Mucosa of descending colon (tissue), 3 donors: ENCODE data around the gene RBM4. TPM values are rescaled to one million over a fixed set of nuclear protein-coding genes. Genes with fewer than 3 reads are reported as not detected.
A peak's percentile ranks its signal among the peaks of the same experiment; 100 is the strongest.
"Not testable (repeated sequence)": the region's sequence is repeated elsewhere in the genome, so short reads cannot be mapped to it uniquely, and the experiment has no call there.

Experiments
- ATAC-seq: fragments of 200-7000 bp; cut with Tn5 transposase; one replicate; pipeline ENCODE4 v1.9.1; 2020; ENCODE audit warnings: mild to moderate bottlenecking, moderate library complexity
- DNase-seq, 3 donors: peaks; one replicate each; pipeline ENCODE4 v3.0.0-alpha.2; 2020
- H3K36me3 ChIP-seq: fragments of 200-600 bp; one replicate; pipeline ENCODE4 v1.8.0; 2021; ENCODE audit warnings: low read depth, mild to moderate bottlenecking
- H3K4me1 ChIP-seq: fragments of 200-600 bp; one replicate; pipeline ENCODE4 v1.8.0; 2021; ENCODE audit warnings: low read depth, mild to moderate bottlenecking
- H3K4me3 ChIP-seq: fragments of 200-600 bp; one replicate; pipeline ENCODE4 v1.8.0; 2021; ENCODE audit warnings: mild to moderate bottlenecking
- H3K9me3 ChIP-seq: fragments of 200-600 bp; one replicate; pipeline ENCODE4 v1.8.0; 2021; ENCODE audit warnings: mild to moderate bottlenecking
- CTCF ChIP-seq: fragments of 200-600 bp; IDR thresholded peaks from one replicate; pipeline ENCODE4 v1.8.0; 2022; ENCODE audit warnings: antibody characterized with exemption, mild to moderate bottlenecking
- intact Hi-C, 2 donors: fragments of 100-400 bp; cut with DNase I in 1 of 2; cut with micrococcal nuclease in 1 of 2; formaldehyde crosslinking; loops; one replicate each; pipeline versions ENCODE4 v1.11.0 to v1.11.1; 2022; cut with DNase I, micrococcal nuclease
- total RNA-seq, 3 donors: library from RNA; stranded (reverse); fragmentation: NEBNext Ultra II Directional in 2 of 3; extraction: Animal tissue kit (Norgen Biotek cat#: 25700) in 2 of 3; gene quantifications; one replicate each; pipeline versions ENCODE4 v1.2.1 to v1.2.4, GENCODE V29; 2021 to 2023
- donor health status: DM: no; HTN: no; CAD: no; lungs with moderate emphysema.
- donor health status: DM: no; HTN: no; CAD: no.
- donor health status: DM: no; HTN: yes; CAD: no.

The RBM4 gene
- total RNA-seq, 3 donors from 2014 or later = 101 to 125 (median 104) TPM

DNA sequence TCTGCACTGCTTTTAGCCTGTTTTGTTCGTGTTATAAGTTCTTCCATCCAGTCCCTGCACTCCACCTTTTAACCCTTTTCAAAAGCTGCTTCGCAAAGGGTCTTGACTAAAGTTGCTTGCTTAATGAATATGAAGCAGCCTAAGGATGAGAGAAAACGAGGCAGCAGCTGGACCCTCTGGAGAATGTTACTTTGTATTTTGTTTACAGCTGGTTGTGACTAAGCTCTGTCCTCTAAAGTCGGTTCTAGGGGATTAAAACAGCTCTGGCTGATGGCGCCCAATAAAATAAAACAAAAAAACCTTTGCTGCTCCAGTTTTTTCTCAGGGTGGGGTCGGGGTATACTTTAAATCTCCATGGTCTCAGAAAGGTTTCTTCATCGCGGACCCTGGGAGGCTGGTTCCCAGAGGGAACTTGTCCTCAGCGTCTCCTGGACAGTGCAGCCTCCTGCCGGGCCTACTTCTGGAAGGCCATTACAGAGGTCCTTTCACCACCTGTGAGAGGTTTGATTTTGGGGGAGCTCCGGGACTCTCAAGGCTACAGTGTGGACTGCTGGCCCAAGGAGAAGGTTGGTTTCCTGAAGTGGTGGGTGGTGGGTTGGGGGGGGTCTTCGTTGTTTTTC is 836 bp upstream of the RBM4 start:
- ATAC-seq (peak; percentile 5), DNase-seq (no peak)
- peaks cover 44% of the 10 kb centered on the region for H3K4me1 ChIP-seq
- no peaks in the 10 kb centered on the region for H3K36me3 ChIP-seq
- no peak for TF ChIP-seq CTCF
- intact Hi-C loops = no loop called here
- peak overlapping the region; percentile 76 for H3K4me3 ChIP-seq
- H3K9me3 ChIP-seq = no peaks in the 10 kb centered on the region

DNA sequence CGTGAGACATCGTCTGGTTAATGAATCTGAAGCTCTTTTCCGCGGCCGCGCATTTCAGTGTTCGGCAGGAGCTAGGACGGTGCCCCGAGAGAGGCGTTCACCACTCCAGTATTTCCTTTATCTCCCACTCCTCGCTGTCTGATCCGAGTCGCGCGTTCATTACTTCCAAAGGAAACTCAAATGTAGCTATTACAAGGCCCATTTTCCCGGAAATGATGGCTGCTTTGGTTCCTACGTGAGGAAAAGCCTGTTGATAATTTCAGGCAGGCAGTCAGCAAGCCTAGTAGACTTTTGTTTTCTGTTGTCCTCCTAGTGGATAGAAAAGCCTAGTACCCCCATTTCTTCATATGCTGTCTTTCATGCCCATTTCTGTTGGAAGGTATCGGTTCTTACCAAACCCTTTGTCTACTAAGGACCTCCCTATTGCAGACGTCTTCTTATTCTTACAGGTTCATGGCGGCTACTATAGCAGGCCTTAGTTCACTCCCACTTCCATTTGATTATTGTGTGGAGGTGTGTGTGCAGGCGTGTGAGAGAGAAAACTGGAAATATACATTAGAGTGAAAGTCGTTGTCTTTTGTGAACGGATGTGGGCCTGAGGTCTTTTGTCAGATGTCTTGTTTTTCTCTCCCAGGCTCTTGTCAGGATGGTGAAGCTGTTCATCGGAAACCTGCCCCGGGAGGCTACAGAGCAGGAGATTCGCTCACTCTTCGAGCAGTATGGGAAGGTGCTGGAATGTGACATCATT is 737 bp downstream of the RBM4 start:
- intact Hi-C loops = no loop called here
- peak overlapping the region; percentile 76 for H3K4me3 ChIP-seq
- no peaks in the 10 kb centered on the region for H3K9me3 ChIP-seq
- peaks cover 55% of the 10 kb centered on the region for H3K4me1 ChIP-seq
- ATAC-seq = peak; percentile 1
- DNase-seq = peak in 1 of 3 donors; percentile 55
- peaks cover 3% of the 10 kb centered on the region for H3K36me3 ChIP-seq
- no peak for TF ChIP-seq CTCF

GRCh38 chr11:66639814-66640340 is 1.4 kb downstream of the RBM4 start:
- peaks cover 61% of the 10 kb centered on the region for H3K4me1 ChIP-seq
- H3K36me3 ChIP-seq, H3K4me3 ChIP-seq, H3K9me3 ChIP-seq, ATAC-seq, DNase-seq, intact Hi-C loops: not testable (repeated sequence)

DNA sequence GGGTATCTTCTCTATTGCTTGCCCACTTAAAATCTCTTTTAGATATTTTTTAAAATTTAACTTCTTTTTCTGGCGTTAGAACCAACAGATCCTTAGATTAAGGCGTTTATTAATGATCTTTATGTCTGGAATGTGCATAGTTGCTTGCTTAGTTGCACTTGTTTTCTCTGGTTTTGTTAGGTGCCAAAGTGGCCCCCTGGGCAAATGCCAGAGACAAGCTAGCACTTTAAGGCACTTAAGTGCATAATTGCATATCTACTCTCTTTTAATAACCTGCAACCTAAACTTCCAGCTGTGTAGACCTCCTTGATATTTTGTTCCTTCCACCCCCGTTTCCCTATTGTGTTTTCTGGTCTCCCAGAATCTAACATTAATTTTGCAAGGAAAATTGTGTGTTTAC is 3.3 kb downstream of the RBM4 start:
- H3K9me3 ChIP-seq = no peaks in the 10 kb centered on the region
- TF ChIP-seq CTCF = no peak

GRCh38 chr11:66643745-66644437 is 5.4 kb downstream of the RBM4 start:
- peaks cover 53% of the 10 kb centered on the region for H3K4me1 ChIP-seq
- ATAC-seq = no peak

More for the DNA sequence above, 3.3 kb downstream of the RBM4 start:
- ATAC-seq (no peak), DNase-seq (no peak)
- peaks cover 62% of the 10 kb centered on the region for H3K4me1 ChIP-seq
- peaks cover 3% of the 10 kb centered on the region for H3K36me3 ChIP-seq
- no peak overlapping the region for H3K4me3 ChIP-seq
- intact Hi-C loops = no loop called here

More at GRCh38 chr11:66643745-66644437, 5.4 kb downstream of the RBM4 start:
- Histone ChIP-seq H3K36me3 (peaks cover 3% of the 10 kb centered on the region), H3K9me3 (no peaks in the 10 kb centered on the region), H3K4me3 (no peak overlapping the region)
- intact Hi-C loops = no loop called here
- no peak for TF ChIP-seq CTCF
- DNase-seq = no peak
